ENCODE measurements around the gene LGALS7.
A peak's percentile ranks its signal among the peaks of the same experiment; 100 is the strongest.

The LGALS7 gene

DNA sequence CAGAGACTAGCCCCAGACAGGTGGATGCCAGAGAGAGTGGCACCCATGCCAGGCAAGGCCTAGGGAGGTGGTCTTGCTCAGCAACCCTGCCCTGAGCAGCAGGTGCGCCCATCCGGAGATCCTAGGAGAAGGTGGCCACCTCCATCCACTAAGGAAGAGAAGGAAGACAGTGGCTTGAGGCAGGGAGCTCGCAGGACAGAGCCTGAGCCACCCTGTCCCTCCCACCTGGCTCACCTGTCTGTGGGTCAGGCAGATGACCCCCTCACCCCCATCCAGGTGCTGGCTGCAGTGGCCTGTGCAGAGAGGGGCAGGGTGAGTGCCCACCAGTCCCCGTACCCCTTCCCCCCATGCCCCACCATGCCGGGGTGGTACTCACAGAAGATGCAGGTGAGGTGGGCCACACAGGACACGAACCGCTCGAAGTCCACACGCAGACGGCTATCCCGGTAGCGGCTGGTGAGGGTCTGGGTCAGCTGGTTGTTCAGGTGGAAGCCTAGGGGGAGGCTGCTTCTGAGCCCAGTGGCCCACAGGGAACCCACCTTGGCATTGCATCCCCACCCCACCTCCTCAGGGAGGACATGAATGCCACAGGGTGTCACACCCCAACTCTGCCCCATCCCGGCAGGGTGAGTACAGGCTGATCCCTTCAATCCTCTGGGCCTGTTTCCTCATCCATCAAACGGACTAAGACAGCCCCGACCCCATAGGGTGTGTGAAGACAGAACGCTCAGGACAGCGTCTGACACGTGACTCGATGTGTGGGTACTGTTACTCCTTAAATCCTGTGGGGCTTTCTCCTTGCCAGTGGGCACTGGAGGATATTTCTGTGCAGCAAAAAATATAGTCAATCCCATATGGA is 42.4 kb downstream of the LGALS7 start:
- in situ Hi-C loops (cut with MboI; ENCODE audit: low pct_unique_long_range_greater_than_20kb, low sequenced_read_pairs): no loop called here

GRCh38 chr19:38730470-38730730 is 42.9 kb downstream of the LGALS7 start:
- no peak for DNase-seq
- in situ Hi-C loops (cut with MboI; ENCODE audit: low pct_unique_long_range_greater_than_20kb, low sequenced_read_pairs): no loop called here

More for the DNA sequence above, 42.4 kb downstream of the LGALS7 start:
- no peak for DNase-seq

DNA sequence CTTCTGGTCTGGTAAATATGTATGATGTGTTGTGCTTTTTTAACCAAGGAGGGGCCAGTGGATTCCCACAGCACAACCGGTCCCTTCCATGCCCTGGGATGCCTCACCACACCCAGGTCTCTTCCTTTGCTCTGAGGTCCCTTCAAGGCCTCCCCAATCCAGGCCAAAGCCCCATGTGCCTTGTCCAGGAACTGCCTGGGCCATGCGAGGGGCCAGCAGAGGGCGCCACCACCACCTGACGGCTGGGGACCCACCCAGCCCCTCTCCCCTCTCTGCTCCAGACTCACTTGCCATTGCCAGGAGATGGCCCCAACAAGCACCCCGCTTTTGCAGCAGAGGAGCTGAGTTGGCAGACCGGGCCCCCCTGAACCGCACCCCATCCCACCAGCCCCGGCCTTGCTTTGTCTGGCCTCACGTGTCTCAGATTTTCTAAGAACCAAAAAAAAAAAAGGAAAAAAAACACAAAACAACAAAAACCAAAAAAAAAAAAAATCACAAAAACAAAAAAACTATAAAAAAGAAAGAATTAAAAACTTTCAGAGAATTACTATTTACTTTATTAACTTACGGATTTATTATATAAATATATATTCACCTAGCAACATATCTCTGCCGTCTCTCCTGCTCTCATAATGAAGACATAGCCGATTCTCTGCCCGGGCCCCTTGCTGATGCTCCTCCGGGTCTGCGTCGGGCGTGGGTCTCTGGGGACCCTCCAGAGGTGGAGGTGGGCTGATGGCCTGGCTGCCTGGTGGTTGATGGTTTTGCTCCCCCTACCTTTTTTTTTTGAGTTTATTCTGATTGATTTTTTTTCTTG is 43.5 kb downstream of the LGALS7 start:
- in situ Hi-C loops (cut with MboI; ENCODE audit: low pct_unique_long_range_greater_than_20kb, low sequenced_read_pairs): no loop called here
- peak; percentile 78 for DNase-seq

DNA sequence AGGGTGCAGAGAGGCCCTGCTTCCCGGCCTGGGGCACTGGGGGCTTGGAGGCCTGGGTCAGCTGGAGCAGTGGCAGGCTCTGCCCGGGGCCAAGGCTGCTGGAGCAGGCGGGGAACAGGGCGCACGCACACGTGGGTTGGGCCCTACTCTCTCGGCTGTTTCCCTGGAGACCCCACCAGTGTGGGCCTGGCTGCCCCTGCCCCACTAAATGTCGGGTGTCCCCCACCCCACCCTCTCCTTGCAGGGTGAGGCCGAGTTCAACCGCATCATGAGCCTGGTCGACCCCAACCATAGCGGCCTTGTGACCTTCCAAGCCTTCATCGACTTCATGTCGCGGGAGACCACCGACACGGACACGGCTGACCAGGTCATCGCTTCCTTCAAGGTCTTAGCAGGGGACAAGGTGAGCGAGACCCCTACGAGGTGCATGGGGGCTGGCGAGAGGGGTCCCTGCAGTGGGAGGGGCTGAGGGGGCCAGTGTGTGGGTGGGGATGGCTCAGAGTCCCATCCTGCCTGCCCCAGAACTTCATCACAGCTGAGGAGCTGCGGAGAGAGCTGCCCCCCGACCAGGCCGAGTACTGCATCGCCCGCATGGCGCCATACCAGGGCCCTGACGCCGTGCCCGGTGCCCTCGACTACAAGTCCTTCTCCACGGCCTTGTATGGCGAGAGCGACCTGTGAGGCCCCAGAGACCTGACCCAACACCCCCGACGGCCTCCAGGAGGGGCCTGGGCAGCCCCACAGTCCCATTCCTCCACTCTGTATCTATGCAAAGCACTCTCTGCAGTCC is 44.4 kb downstream of the LGALS7 start:
- DNase-seq: no peak
- in situ Hi-C loops (cut with MboI; ENCODE audit: low pct_unique_long_range_greater_than_20kb, low sequenced_read_pairs): no loop called here

GRCh38 chr19:38727868-38728660 is 45.3 kb downstream of the LGALS7 start:
- in situ Hi-C loops (cut with MboI; ENCODE audit: low pct_unique_long_range_greater_than_20kb, low sequenced_read_pairs): no loop called here
- peak; percentile 38 for DNase-seq

- DNase-seq: no peak
- in situ Hi-C loops (cut with MboI; ENCODE audit: low pct_unique_long_range_greater_than_20kb, low sequenced_read_pairs): no loop called here
These were observed 45.9 kb downstream of the LGALS7 start for GRCh38 chr19:38727306-38727867.

GRCh38 chr19:38726761-38727301 is 46.5 kb downstream of the LGALS7 start:
- no peak for DNase-seq
- in situ Hi-C loops (cut with MboI; ENCODE audit: low pct_unique_long_range_greater_than_20kb, low sequenced_read_pairs): no loop called here

DNA sequence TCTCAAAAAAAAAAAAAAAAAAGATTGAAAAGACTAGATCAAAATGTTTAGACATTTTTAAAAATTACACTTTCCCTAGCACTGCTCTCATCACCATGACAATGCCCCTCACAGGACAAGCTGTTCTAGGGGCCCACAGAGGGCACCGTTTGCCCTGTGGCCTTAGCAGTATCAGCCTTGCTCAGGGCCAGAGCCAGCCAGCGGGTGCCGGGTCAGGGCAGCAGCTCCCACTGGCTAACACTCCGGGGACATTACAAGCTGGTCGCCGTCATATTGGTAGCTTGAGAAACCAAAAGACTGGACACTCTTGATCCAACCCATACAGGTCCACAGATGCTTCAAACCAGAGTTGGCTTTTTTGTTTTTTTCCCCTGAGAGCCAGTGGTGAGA is 47.0 kb downstream of the LGALS7 start:
- in situ Hi-C loops (cut with MboI; ENCODE audit: low pct_unique_long_range_greater_than_20kb, low sequenced_read_pairs): no loop called here
- no peak for DNase-seq

- in situ Hi-C loops (cut with MboI; ENCODE audit: low pct_unique_long_range_greater_than_20kb, low sequenced_read_pairs): no loop called here
These were observed 47.6 kb downstream of the LGALS7 start for GRCh38 chr19:38725469-38726283.

GRCh38 chr19:38723990-38724854 is 49.1 kb downstream of the LGALS7 start:
- in situ Hi-C loops (cut with MboI; ENCODE audit: low pct_unique_long_range_greater_than_20kb, low sequenced_read_pairs): no loop called here
- DNase-seq: no peak

More at GRCh38 chr19:38725469-38726283, 47.6 kb downstream of the LGALS7 start:
- DNase-seq: no peak

DNA sequence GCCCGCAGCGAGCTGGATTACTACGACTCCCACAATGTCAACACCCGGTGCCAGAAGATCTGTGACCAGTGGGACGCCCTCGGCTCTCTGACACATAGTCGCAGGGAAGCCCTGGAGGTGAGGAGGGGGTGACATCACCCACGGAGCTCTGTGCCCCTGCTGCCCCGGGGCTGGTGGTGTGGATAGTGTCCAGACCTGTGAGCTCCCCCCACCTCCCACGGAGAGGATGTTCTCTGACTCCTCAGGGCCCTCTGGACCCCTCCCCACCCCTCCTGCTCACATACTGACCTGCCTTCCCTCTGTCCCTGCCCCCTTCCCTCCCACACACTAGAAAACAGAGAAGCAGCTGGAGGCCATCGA is 49.7 kb downstream of the LGALS7 start:
- in situ Hi-C loops (cut with MboI; ENCODE audit: low pct_unique_long_range_greater_than_20kb, low sequenced_read_pairs): no loop called here
- DNase-seq: no peak

GRCh38 chr19:38722947-38723605 is 50.2 kb downstream of the LGALS7 start:
- no peak for DNase-seq
- in situ Hi-C loops (cut with MboI; ENCODE audit: low pct_unique_long_range_greater_than_20kb, low sequenced_read_pairs): no loop called here

- in situ Hi-C loops (cut with MboI; ENCODE audit: low pct_unique_long_range_greater_than_20kb, low sequenced_read_pairs): no loop called here
- no peak for DNase-seq
These were observed 51.1 kb downstream of the LGALS7 start for GRCh38 chr19:38721979-38722773.

DNA sequence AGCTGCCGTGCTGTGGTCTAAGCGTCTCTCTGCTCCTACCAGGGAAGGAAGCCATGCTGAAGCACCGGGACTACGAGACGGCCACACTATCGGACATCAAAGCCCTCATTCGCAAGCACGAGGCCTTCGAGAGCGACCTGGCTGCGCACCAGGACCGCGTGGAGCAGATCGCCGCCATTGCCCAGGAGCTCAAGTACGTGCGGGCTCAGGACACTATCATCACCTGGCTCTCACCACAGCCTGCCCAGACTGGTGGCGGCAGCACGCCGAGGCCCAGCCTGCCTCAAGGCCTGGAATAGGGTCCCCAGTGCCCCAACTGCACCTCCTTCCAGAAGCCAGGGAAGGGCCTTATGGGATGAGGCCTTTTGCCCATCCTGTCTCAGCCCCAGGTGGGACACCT is 51.8 kb downstream of the LGALS7 start:
- no peak for DNase-seq
- in situ Hi-C loops (cut with MboI; ENCODE audit: low pct_unique_long_range_greater_than_20kb, low sequenced_read_pairs): no loop called here
